Stimulated activated CD4-positive, alpha-beta T cell treated with anti-CD3 and anti-CD28 coated beads, Interleukin-15, amount 100 ng/mL, for 1 hour (primary cell): ENCODE data around the gene ARPC1A.
"Not testable (repeated sequence)": the region's sequence is repeated elsewhere in the genome, so short reads cannot be mapped to it uniquely, and the experiment has no call there.

Experiments
- DNase-seq, 2 donors: peaks; one replicate each; pipeline ENCODE4 v3.0.0-alpha.2; 2020; ENCODE audit warnings: low read depth in 1 of 2, low spot score in 1 of 2

The ARPC1A gene

GRCh38 chr7:99320371-99320770 is 5.3 kb upstream of the ARPC1A start:
- DNase-seq = no peak

DNA sequence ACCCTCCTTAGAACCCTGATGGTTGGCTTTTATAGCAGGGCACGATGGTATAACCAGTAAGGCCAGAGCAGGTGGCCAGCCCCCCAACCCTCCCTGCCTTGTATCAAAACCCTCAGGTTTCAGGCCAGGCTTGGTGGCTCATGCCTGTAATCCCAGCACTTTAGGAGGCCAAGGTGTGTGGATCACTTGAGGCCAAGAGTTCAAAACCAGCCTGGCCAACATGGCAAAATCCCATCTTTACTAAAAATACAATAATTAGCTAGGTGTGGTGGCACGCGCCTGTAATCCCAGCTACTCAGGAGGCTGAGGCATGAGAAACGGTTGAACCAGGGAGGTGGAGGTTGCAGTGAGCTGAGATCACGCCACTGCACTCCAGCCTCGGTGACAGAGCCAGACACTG is 3.0 kb upstream of the ARPC1A start:
- not testable (repeated sequence) for DNase-seq

GRCh38 chr7:99324559-99324958 is 1.1 kb upstream of the ARPC1A start:
- no peak for DNase-seq

DNA sequence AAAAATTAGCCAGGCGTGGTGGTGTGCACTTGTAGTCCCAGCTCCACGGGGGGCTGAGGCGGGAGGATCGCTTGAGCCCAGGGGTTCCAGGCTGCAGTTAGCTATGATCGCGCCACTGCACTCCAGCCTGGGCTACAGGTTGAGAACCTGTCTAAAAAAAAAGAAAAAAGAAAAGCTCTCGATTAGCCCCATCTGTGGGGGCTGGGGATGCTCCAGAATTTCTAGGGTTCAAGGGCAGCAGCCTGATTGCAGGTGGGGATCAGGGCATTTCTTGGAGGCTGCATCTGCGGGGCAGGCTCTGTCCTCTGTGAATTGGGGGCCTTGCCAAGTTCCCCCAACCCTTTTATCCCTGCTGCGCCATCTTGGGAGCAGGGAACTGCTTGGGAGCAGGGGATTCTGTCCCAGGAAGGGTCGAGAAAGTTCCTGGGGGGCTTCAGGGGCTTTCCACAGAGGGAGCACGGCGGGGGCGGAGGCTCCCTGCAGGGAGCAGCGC is 651 bp upstream of the ARPC1A start:
- no peak for DNase-seq

DNA sequence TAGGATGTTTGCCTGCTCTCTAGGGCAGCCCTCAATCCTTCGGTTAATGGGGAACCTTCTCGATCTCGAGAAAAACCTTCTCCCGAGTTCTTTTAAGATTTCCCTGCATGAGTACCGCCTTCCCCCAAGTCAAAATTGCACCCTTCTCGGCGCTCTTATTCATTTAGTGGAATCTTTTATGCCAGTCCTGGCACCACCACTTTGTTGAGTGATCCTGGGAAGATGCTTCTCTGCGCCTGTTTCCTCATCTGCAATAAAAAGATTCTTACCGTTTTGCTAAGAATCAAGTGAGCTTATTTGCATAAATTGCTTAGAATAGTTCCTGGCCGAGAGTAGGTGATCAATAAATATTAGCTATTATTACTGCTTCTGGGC is 697 bp downstream of the ARPC1A start:
- no peak for DNase-seq

GRCh38 chr7:99330314-99330961 is 4.7 kb downstream of the ARPC1A start:
- not testable (repeated sequence) for DNase-seq

DNA sequence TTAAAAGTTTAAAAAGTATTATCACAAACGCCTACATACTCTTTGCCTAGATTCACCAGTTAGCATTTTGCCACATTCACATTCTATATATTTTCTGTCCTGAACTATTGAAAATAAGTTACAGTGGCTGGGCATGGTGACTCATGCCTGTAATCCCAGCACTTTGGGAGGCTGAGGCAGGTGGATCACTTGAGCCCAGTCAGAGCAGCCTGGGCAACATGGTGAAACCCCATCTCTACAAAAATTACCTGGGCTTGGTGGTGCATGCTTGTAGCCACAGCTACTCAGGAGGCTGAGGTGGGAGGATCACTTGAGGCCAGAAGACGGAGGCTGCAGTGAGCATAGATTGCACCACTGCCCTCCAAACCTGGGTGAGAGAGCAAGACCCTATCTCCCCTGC is 5.3 kb downstream of the ARPC1A start:
- no peak for DNase-seq

GRCh38 chr7:99339595-99339994 is 13.9 kb downstream of the ARPC1A start:
- DNase-seq = no peak

DNA sequence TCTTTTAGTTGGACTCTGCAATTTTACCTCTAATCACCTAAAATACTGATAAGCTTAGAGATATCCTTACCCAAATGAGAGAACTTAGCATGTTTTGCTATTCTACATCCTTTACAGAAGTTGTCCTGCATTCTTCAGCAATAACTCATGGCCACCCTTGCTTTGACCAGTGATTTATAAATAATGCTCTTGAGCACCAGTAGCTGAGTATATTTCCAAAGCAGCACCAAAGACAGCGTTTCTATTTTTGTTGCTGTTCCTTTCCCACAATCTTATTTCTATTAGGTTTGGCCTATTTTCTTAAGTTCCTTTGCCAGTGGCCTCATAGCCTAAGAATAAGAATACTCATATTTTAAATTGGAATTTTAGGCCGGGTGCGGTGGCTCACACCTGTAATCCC is 15.0 kb downstream of the ARPC1A start:
- no peak for DNase-seq

GRCh38 chr7:99344061-99344647 is 18.5 kb downstream of the ARPC1A start:
- DNase-seq = no peak

DNA sequence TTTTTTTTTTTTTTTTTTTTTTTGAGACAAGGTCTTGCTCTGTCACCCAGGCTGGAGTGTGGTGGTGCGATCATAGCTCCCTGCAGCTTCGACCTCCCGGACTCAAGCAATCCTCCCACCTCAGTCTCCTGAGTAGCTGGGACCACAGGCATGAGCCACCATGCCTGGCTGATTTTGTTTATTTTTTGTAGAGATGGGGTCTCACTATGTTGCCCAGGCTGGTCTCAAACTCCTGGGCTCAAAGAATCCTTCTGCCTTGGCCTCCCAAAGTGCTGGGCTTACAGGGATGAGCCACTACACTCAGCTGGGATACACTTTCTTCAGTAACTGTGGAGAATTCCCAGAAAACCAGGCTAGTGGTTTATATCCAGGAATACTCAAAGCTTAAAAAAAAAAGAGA is 24.9 kb downstream of the ARPC1A start:
- not testable (repeated sequence) for DNase-seq

DNA sequence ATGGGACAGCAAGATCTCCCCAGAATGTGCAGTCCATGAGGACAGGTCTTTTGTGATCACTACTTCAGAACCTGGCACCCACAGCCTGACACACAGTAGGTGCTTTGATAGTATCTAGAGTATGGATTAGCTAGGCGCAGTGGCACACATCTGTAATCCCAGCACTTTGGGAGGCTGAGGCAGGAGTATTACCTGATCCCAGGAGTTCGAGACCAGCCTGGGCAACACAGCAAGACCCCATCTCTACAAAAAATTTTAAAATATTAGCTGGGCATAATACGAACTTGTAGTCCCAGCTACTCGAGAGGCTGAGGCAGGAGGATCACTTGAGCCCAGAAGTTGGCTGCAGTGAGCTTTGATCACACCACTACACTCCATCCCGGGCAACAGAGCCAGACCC is 26.5 kb downstream of the ARPC1A start:
- DNase-seq = no peak

DNA sequence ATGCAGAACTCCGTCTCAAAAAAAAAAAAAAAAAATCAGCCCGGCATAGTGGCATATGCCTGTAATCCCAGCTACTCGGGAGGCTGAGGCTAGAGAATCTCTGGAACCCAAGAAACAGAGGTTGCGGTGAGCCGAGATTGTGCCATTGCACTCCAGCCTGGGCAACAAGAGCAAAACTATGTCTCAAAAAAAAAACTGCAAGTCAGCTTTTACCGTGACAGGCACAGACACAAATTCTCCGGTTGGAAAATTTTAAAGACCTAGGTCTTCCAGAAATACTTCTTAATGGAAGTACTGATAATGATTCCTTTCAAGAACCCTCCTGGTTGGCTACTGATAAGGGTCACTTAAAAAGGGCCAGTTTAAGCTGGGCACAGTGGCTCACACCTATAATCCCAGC is 29.4 kb downstream of the ARPC1A start:
- DNase-seq = no peak

DNA sequence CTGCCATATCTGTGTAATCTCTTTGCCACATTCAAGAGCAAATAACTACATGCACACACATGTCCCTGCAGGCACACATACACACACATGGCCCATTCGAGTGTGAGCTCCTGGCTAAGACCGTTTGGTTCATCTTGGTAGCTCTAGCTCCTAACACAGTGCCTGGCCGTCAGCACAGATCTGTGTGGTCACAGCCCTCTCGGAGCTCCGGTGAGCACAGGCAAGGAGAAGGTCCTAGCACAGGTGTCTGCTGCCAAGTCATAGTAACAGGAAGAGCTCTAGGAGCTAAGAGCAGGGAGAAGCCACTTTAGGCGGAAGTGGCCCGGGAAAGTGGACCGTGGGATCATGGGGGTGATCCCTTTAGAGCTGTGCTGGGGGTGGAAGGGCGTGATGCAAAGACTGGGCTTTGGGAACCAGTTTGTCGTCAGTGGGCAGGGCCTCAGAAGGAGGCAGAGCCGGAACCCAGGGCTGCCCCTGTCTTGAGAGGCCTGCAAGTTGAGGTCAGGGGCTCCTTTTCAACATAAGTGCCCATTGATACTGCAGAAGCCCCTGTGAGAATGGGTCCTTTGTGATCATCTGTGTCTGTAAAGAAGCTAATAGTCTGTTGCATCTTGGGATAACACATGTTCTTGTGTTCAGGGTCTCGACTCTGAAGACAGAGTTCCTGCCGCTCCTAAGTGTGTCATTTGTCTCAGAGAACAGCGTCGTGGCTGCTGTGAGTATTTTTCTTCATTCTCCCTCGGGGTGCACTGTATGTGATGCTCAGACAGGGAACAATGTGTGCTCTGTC is 32.2 kb downstream of the ARPC1A start:
- DNase-seq = no peak

DNA sequence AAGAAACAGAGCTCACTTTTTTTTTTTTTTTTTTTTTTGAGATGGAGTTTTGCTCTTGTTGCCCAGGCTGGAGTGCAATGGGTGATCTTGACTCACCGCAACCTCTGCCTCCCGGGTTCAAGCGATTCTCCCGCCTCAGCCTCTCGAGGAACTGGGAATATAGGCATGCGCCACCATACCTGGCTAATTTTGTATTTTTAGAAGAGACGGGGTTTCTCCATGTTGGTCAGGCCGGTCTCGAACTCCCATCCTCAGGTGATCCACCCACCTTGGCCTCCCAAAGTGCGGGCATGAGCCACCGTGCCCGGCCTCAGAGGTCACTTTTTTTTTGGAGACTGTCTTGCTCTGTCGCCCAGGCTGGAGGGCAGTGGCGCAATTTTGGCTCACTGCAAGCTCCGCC is 32.8 kb downstream of the ARPC1A start:
- not testable (repeated sequence) for DNase-seq

- no peak for DNase-seq
Observed at GRCh38 chr7:99359465-99360154, 33.9 kb downstream of the ARPC1A start.

- DNase-seq = no peak
Observed at GRCh38 chr7:99362801-99363200, 37.1 kb downstream of the ARPC1A start.

DNA sequence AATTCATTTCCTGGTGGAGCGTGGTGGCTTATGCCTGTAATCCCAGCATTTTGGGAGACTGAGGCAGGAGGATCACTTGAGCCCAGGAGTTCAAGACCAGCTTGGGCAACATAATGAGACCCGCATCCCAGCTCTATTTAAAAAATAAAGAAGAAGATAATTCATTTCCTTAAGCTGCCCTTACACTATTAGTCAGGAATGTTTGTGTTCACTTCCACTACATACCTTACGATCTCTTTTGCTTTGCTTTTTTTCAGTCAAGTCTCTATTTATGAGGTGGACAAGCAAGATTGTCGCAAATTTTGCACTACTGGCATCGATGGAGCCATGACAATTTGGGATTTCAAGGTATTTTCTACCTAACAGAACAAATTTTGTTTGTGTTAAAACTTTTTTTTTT is 37.6 kb downstream of the ARPC1A start:
- DNase-seq = no peak

DNA sequence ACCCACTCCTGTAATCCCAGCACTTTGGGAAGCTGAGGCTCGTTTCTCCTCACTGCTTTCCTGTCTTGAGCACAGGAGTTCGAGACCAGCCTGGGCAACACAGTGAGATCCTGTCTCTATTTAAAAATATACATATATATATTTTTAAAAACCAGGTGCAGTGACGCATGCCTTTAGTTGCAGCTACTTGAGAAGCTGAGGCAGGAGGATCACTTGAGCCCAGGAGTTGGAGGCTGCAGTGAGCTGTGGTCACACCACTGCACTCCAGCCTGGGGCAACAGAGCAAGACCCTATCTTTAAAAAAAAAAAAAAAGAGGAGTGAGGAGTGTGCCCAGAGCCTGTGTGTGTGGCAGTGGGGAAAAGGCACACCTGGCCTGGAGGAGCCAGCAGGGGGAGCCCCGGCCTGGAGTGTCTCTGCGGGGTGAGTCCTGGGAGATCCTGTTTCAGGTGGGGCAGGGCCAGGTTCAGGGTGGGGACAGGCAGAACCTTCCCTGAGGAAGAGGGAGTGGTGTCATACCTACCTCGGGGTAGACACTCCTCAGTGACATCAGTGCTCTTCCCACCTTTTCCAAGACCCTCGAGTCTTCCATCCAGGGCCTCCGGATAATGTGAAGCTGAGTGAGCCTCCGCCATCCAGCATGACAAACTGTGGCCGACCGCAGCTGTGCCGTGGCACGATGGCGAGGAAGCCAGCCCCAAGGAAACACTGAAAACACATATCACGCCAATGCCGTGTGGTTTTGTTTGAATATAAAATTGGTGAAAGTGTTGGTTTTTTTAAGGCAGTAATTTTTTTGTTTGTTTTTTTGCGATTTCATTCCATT is 39.8 kb downstream of the ARPC1A start:
- peak; percentile 55 for DNase-seq

DNA sequence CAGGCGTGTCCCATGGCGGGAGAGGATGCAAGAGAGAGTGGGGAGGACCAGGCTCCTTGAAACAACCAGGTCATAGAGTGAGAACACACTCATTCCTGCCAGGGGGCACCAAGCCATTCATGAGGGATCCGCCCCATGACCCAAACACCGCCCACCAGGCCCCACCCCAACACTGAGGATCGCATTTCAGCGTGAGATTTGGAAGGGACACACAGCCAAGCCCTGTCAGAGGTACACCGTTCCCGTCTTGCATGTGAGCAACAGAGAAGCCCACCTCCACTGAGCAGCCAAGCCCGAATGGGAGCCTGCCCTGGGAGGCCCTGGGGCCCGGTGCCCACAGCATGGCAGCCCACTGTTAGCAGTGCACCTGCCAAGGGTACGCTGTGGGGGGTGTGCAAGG is 40.9 kb downstream of the ARPC1A start:
- no peak for DNase-seq
